ENCODE data around the gene CD99.

DNA sequence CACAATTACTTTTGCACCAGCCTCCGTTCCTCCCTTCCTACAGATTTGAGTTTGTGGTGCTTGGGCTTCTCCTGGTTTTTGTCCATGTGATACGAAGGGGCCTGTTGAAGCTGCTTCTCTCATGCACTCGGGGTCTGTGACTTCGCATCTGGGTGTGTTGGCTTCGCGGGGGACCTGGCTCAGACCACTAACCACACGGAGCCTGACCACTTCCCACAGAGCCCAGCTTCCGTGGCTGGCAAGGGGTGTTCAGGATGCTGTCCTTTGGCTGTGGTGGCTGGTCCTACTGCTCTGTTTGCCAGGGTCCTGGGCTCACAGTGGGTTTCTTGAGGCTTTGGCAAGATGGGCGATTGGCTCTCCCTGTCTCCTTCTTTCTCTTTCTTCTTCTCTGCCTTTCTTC is 41.0 kb downstream of the CD99 start:
- TF ChIP-seq, protein P1, sequence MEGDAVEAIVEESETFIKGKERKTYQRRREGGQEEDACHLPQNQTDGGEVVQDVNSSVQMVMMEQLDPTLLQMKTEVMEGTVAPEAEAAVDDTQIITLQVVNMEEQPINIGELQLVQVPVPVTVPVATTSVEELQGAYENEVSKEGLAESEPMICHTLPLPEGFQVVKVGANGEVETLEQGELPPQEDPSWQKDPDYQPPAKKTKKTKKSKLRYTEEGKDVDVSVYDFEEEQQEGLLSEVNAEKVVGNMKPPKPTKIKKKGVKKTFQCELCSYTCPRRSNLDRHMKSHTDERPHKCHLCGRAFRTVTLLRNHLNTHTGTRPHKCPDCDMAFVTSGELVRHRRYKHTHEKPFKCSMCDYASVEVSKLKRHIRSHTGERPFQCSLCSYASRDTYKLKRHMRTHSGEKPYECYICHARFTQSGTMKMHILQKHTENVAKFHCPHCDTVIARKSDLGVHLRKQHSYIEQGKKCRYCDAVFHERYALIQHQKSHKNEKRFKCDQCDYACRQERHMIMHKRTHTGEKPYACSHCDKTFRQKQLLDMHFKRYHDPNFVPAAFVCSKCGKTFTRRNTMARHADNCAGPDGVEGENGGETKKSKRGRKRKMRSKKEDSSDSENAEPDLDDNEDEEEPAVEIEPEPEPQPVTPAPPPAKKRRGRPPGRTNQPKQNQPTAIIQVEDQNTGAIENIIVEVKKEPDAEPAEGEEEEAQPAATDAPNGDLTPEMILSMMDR (conservative IDR thresholded peaks at IDR 0.05; ENCODE audit: low read depth, low read length): no peak
- no peak for TF ChIP-seq EZH2 (IDR thresholded peaks at IDR 0.05; ENCODE audit: borderline replicate concordance, low read depth, low read length, poor library complexity, severe bottlenecking)
